Astrocyte (in vitro differentiated cells and primary cell): Measurements from ENCODE around the gene LOXL4.

Experiments
- CTCF ChIP-seq: IDR thresholded peaks from 2 replicates; pipeline ENCODE4 v1.5.1; 2011; ENCODE audit warnings: low read depth, mild to moderate bottlenecking, inconsistent platforms, low read length, moderate library complexity; ENCODE audit not compliant: insufficient read depth
- EZH2 ChIP-seq: IDR thresholded peaks from 2 replicates; pipeline ENCODE4 v1.6.1; 2012; ENCODE audit warnings: mild to moderate bottlenecking, low read length, inconsistent platforms; ENCODE audit not compliant: insufficient read depth

GRCh38 chr10:98313598-98313997 is 45.6 kb upstream of the LOXL4 start:
- TF ChIP-seq CTCF (no peak), EZH2 (no peak)
